Activated CD4-positive, alpha-beta memory T cell treated with anti-CD3 and anti-CD28 coated beads for 36 hours (primary cell): Measurements from ENCODE around the gene MUC3A. TPM values are rescaled to one million over a fixed set of nuclear protein-coding genes. Genes with fewer than 3 reads are reported as not detected.

Source experiments
- CTCF ChIA-PET: fragments of 350-600 bp; sonication (Branson Sonifier 250); formaldehyde crosslinking; loops from one replicate; lab custom pipeline; 2021; ENCODE audit warnings: antibody characterized with exemption, inconsistent platforms; lab: Charles Lee
- POLR2A ChIA-PET: fragments of 350-600 bp; sonication (Branson Sonifier 250); formaldehyde crosslinking; loops from one replicate; lab custom pipeline; 2021; ENCODE audit warnings: antibody characterized with exemption; lab: Charles Lee
- DNase-seq: peaks from one replicate; pipeline ENCODE4 v3.0.0-alpha.2; 2020
- H3K27ac Mint-ChIP-seq: one replicate; pipeline ENCODE4 v1.8.0; 2021; ENCODE audit warnings: mixed read lengths
- H3K27me3 Mint-ChIP-seq: one replicate; pipeline ENCODE4 v1.8.0; 2021; ENCODE audit warnings: mixed read lengths
- H3K36me3 Mint-ChIP-seq: one replicate; pipeline ENCODE4 v1.8.0; 2021; ENCODE audit warnings: mixed read lengths
- H3K4me1 Mint-ChIP-seq: one replicate; pipeline ENCODE4 v1.8.0; 2021; ENCODE audit warnings: low read depth, mixed read lengths
- H3K4me3 Mint-ChIP-seq: one replicate; pipeline ENCODE4 v1.8.0; 2021; ENCODE audit warnings: mild to moderate bottlenecking, mixed read lengths
- H3K9me3 Mint-ChIP-seq: one replicate; pipeline ENCODE4 v1.8.0; 2021; ENCODE audit warnings: mixed read lengths
- intact Hi-C: fragments of 100-400 bp; cut with micrococcal nuclease; formaldehyde crosslinking; loops from one replicate; pipeline ENCODE4 v1.15.1; 2023
- total RNA-seq, 2 experiments: library from RNA; stranded (reverse); gene quantifications; one replicate each; pipeline ENCODE4 v1.2.3, GENCODE V29; 2021

Gene MUC3A
- total RNA-seq, 2 experiments from 2014 or later: 0.29 TPM; not detected in 1

- Mint-ChIP-seq H3K27ac (no peak overlapping the region), H3K27me3 (peaks cover 45% of the 10 kb centered on the region)
Measured at GRCh38 chr7:100965723-100966541, 16.6 kb downstream of the MUC3A start.

GRCh38 chr7:100966542-100967291, 17.4 kb downstream of the MUC3A start:
- H3K27ac Mint-ChIP-seq: no peak overlapping the region
- ChIA-PET CTCF (interaction anchor here (0.7 to 1.6 kb wide), 8 partner anchors 8 to 118 kb away, joined by 3 to 5 read pairs (median 5); partner anchors contain the start of gene TRIM56), POLR2A (no interaction called here)
- peaks cover 15% of the 10 kb centered on the region for H3K4me1 Mint-ChIP-seq
- intact Hi-C loops: loop anchor here (1.0 to 5.0 kb wide), 3 partner anchors 69 to 111 kb away; partner anchors contain the start of gene ACHE
- H3K4me3 Mint-ChIP-seq: peak overlapping the region; percentile 18
- DNase-seq: no peak
- no peaks in the 10 kb centered on the region for H3K36me3 Mint-ChIP-seq
- H3K27me3 Mint-ChIP-seq: peaks cover 45% of the 10 kb centered on the region
- H3K9me3 Mint-ChIP-seq: no peaks in the 10 kb centered on the region

More at GRCh38 chr7:100965723-100966541, 16.6 kb downstream of the MUC3A start:
- intact Hi-C loops: loop anchor here (1.0 to 5.0 kb wide), 3 partner anchors 69 to 111 kb away; partner anchors contain the start of gene ACHE
- peak overlapping the region; percentile 43 for H3K4me3 Mint-ChIP-seq
- no peaks in the 10 kb centered on the region for H3K9me3 Mint-ChIP-seq
- no peaks in the 10 kb centered on the region for H3K36me3 Mint-ChIP-seq
- H3K4me1 Mint-ChIP-seq: peaks cover 15% of the 10 kb centered on the region
- DNase-seq: peak; percentile 90
- ChIA-PET POLR2A (no interaction called here), CTCF (interaction anchor here (0.7 to 1.3 kb wide), 9 partner anchors 9 to 316 kb away, joined by 3 to 5 read pairs (median 4); partner anchors contain the start of gene TRIM56)

GRCh38 chr7:100967292-100967863, 18.0 kb downstream of the MUC3A start:
- intact Hi-C loops: loop anchor here (5.0 kb wide), 2 partner anchors 70 to 110 kb away; partner anchors contain the start of gene ACHE
- Mint-ChIP-seq H3K27ac (no peak overlapping the region), H3K4me3 (no peak overlapping the region), H3K36me3 (no peaks in the 10 kb centered on the region), H3K4me1 (peaks cover 15% of the 10 kb centered on the region), H3K27me3 (peaks cover 45% of the 10 kb centered on the region), H3K9me3 (no peaks in the 10 kb centered on the region)
- DNase-seq: no peak
- ChIA-PET POLR2A (no interaction called here), CTCF (interaction anchor here (1.5 to 1.6 kb wide), 2 partner anchors 73 to 92 kb away, joined by 3 to 5 read pairs; no protein-coding TSS in a partner anchor)

GRCh38 chr7:100968031-100968430, 18.7 kb downstream of the MUC3A start:
- no peak overlapping the region for H3K4me3 Mint-ChIP-seq
- H3K36me3 Mint-ChIP-seq: no peaks in the 10 kb centered on the region
- H3K4me1 Mint-ChIP-seq: peaks cover 15% of the 10 kb centered on the region
- no peak overlapping the region for H3K27ac Mint-ChIP-seq
- no peak for DNase-seq
- H3K9me3 Mint-ChIP-seq: no peaks in the 10 kb centered on the region
- ChIA-PET CTCF (interaction anchor here (1.5 to 1.6 kb wide), 2 partner anchors 73 to 91 kb away, joined by 3 to 5 read pairs; no protein-coding TSS in a partner anchor), POLR2A (no interaction called here)
- H3K27me3 Mint-ChIP-seq: peaks cover 46% of the 10 kb centered on the region
- intact Hi-C loops: loop anchor here (5.0 kb wide), 2 partner anchors 71 to 109 kb away; partner anchors contain the start of gene ACHE

- no peak overlapping the region for H3K4me3 Mint-ChIP-seq
- H3K27ac Mint-ChIP-seq: no peak overlapping the region
- no peaks in the 10 kb centered on the region for H3K36me3 Mint-ChIP-seq
- no peaks in the 10 kb centered on the region for H3K9me3 Mint-ChIP-seq
- peaks cover 15% of the 10 kb centered on the region for H3K4me1 Mint-ChIP-seq
- H3K27me3 Mint-ChIP-seq: peaks cover 43% of the 10 kb centered on the region
- intact Hi-C loops: loop anchor here (5.0 kb wide), 2 partner anchors 71 to 109 kb away; partner anchors contain the start of gene ACHE
- CTCF ChIA-PET: no interaction called here
- DNase-seq: no peak
- POLR2A ChIA-PET: no interaction called here
Measured at GRCh38 chr7:100968650-100969049, 19.3 kb downstream of the MUC3A start.

GRCh38 chr7:100969066-100969615, 19.8 kb downstream of the MUC3A start, which contains the start of gene MUC12:
MUC12 (plus strand) TSS chr7:100969565; CDS start chr7:100969623, 58 bp downstream.
- ChIA-PET CTCF (no interaction called here), POLR2A (no interaction called here)
- H3K27ac Mint-ChIP-seq: no peak within 1 kb of the TSS
- intact Hi-C loops: loop anchor here (5.0 kb wide), 2 partner anchors 72 to 108 kb away; partner anchors contain the start of gene ACHE
- DNase-seq: no peak
- H3K36me3 Mint-ChIP-seq: peaks cover 1% of the 10 kb centered on the region
- no peak within 1 kb of the TSS for H3K4me3 Mint-ChIP-seq
- H3K4me1 Mint-ChIP-seq: peaks cover 15% of the 10 kb centered on the region
- H3K9me3 Mint-ChIP-seq: peaks cover 2% of the 10 kb centered on the region
- peaks cover 39% of the 10 kb centered on the region for H3K27me3 Mint-ChIP-seq

GRCh38 chr7:100971111-100972001, 22.0 kb downstream of the MUC3A start:
- intact Hi-C loops: no loop called here
- ChIA-PET POLR2A (no interaction called here), CTCF (no interaction called here)
- peaks cover 1% of the 10 kb centered on the region for H3K36me3 Mint-ChIP-seq
- peaks cover 27% of the 10 kb centered on the region for H3K27me3 Mint-ChIP-seq
- peaks cover 8% of the 10 kb centered on the region for H3K4me1 Mint-ChIP-seq
- no peak overlapping the region for H3K27ac Mint-ChIP-seq
- no peak for DNase-seq
- H3K9me3 Mint-ChIP-seq: peaks cover 6% of the 10 kb centered on the region
- H3K4me3 Mint-ChIP-seq: no peak overlapping the region

GRCh38 chr7:100972002-100972347, 22.6 kb downstream of the MUC3A start:
- H3K9me3 Mint-ChIP-seq: peaks cover 6% of the 10 kb centered on the region

GRCh38 chr7:100974021-100974420, 24.7 kb downstream of the MUC3A start:
- intact Hi-C loops: no loop called here
- Mint-ChIP-seq H3K4me3 (no peak overlapping the region), H3K4me1 (no peaks in the 10 kb centered on the region), H3K27me3 (peaks cover 9% of the 10 kb centered on the region), H3K36me3 (peaks cover 1% of the 10 kb centered on the region), H3K27ac (no peak overlapping the region), H3K9me3 (peaks cover 6% of the 10 kb centered on the region)
- DNase-seq: no peak
- POLR2A ChIA-PET: no interaction called here
- CTCF ChIA-PET: interaction anchor here (0.6 to 1.7 kb wide), 2 partner anchors 104 to 234 kb away, joined by 3 to 5 read pairs; no protein-coding TSS in a partner anchor

More at GRCh38 chr7:100972002-100972347, 22.6 kb downstream of the MUC3A start:
- peaks cover 1% of the 10 kb centered on the region for H3K36me3 Mint-ChIP-seq
- POLR2A ChIA-PET: no interaction called here
- H3K4me1 Mint-ChIP-seq: peaks cover 5% of the 10 kb centered on the region
- CTCF ChIA-PET: interaction anchor here (0.8 kb wide), 1 partner anchor 87 kb away, joined by 3 read pairs; no protein-coding TSS in a partner anchor
- H3K27me3 Mint-ChIP-seq: peaks cover 22% of the 10 kb centered on the region
- intact Hi-C loops: no loop called here
- no peak overlapping the region for H3K27ac Mint-ChIP-seq
- no peak for DNase-seq
- no peak overlapping the region for H3K4me3 Mint-ChIP-seq

GRCh38 chr7:100975371-100975821, 26.1 kb downstream of the MUC3A start:
- intact Hi-C loops: no loop called here
- H3K27ac Mint-ChIP-seq: no peak overlapping the region
- peaks cover 3% of the 10 kb centered on the region for H3K27me3 Mint-ChIP-seq

More at GRCh38 chr7:100975371-100975821, 26.1 kb downstream of the MUC3A start:
- Mint-ChIP-seq H3K36me3 (peaks cover 1% of the 10 kb centered on the region), H3K4me1 (no peaks in the 10 kb centered on the region), H3K4me3 (no peak overlapping the region), H3K9me3 (peaks cover 6% of the 10 kb centered on the region)
- CTCF ChIA-PET: interaction anchor here (1.5 to 1.7 kb wide), 2 partner anchors 9 to 102 kb away, joined by 5 read pairs; no protein-coding TSS in a partner anchor
- POLR2A ChIA-PET: no interaction called here
- no peak for DNase-seq
